ENCODE results near the gene LGI2.
A peak's percentile ranks its signal among the peaks of the same experiment; 100 is the strongest.

LGI2 gene

DNA sequence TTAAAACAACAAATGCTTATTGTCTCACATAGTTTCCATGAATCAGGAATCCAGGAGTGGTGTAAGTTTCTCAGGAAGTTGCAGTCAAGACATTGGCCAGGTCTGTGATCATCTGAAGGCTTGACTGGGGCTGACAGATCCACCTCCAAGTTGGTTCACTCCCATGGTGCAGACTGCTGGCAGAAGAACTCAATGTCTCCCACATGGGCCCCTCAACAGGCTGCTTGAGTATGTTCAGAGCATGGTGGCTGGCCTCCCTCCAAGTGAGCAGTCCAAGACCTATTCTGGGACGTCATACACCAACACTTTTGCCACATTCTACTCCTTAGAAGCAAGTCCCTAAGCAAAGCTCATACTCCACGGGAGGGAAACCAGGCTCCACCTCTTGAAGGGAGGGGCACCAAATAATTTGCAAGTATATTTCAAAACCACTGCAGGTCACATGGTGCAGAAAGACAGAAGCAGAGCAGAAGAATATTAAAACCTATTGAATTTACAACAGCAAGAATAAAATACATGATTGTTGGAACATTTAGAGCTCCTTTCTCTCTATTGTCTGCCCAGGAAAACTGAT, 35.3 kb downstream of the LGI2 start:
- DNase-seq (ENCODE audit: low spot score): no peak

DNA sequence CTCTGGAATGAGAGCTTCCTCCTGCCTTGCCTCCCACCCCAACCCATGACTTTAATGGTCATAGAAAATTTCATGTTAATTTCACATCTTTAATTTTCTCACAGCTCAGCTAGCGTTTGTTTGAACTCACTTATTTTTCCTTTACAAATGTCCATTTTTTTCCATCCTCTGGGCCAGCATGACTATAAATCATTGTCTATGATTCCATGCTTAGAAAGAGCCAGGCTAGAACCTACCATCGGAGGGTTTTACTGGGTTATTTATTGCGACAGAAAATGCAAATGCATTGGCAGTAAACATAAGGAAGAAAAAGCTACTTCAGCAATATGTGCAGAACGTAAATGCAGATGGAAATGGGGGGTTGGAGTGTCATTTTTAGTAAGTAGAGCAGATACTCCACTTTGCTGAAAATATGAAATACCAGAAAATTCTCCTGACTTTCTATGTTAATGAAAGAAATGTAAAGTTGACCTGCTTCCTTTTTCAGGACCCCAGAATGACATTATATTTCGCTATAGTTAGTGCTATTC, 37.1 kb downstream of the LGI2 start:
- DNase-seq (ENCODE audit: low spot score): no peak

DNA sequence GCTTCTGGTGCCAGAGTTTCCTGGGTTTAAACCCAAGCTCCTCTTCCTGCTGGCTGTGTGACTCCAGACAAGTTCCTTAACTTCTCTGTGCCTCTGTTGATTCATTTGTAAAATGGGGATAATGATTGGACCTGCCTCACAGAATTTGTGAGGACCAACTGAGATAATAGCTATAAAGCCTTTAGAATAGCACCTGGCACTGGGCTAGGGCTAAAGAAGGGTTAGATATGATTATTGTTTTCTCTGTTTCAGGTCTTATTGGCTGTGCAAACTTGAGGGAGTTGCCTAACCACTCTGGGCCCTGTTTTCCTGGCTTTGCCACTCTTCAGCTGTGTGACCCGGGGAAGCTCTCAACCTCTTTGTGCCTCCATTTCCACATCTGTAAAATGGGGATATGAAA, 37.8 kb downstream of the LGI2 start:
- DNase-seq (ENCODE audit: low spot score): no peak

DNA sequence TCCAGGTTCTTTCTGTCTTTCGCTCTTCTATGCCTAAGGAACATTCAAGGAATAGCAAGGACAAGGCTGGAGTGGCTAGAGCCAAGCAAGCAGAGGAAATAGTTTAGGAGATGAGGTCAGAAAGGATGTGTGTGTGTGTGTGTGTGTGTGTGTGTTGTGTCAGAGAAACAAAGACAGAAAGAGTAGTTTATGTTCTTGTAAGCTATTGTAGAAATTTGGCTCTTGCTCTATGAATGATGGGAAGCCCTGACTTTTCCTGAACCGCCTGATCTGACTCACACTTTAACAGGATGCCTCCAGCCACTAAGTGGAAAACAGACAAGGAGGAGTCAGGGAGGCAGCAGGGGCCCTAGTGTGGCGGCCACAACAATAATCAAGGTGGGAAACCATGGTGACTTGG, 39.7 kb downstream of the LGI2 start:
- DNase-seq (ENCODE audit: low spot score): no peak

GRCh38 chr4:24989327-24989726, 41.4 kb downstream of the LGI2 start:
- DNase-seq (ENCODE audit: low spot score): no peak

DNA sequence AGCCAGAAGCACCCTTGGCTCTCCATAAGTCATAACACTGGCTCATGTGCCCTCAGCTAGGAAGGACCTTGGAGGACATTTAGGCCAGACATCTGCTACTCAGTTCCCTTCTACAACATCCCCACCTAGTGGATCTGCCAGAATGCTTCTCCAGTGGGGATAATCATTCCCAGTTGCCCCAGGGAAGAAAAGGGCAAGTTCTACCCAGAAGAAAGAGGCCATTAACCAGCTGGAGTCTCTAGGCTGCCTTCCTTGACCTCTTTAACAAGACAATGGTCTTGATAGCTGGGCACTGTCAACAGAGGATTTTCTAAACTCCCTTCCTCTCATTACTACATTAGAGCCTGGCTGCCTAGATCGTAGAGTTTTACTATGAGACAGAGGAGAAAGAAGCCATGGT, 42.0 kb downstream of the LGI2 start:
- DNase-seq (ENCODE audit: low spot score): no peak

GRCh38 chr4:24984602-24985532, 45.9 kb downstream of the LGI2 start:
- DNase-seq (ENCODE audit: low spot score): no peak

DNA sequence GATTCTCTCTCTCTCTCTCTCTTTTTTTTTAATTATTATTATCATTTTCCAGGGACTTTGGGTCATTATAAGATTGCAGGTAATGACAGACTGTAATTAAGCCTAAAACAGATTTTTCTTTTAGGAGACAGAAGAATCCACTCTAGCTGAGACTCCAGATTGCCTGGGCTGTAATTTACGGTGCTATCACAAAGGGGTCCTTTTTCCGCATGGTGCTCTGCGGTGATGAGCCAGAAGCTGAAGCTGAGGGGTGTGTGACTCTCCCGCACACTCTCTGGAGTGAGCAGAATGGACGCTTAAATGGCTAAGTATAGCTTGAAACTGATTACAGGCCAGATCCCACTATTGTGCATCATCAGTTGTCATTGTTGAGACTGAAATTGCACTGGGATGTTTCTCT, 50.0 kb downstream of the LGI2 start:
- no peak for DNase-seq (ENCODE audit: low spot score)

DNA sequence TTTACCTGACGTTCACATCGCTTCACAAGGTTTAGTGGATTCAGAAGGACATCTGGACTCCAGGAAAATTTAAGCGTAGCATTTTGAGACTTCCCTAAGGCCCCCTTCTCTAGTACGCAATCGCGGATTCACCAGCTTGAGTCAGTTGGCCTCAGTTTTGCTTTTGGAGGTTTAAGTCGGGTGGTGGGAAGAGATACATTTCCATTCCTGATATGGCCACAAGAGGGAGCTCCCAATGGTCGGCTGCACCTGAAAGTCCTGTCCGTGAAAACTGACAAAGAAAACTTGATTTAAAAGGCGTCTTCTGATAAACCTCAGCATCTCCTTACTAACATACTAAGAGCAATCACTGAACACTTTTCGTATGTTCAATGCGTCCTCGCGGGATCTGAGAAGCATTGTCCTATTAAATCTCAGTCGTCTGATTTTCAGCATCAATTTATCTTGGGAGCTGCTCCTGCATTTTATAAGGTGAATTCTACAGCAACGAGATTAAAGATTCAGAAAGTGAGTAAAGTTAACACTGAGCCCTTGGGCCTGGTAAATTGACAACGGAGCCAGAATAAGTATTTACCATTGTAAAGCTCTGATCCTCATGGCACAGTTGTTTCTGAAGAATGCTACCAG, 50.6 kb downstream of the LGI2 start:
- DNase-seq (ENCODE audit: low spot score): peak; percentile 57

- no peak for DNase-seq (ENCODE audit: low spot score)
Measured at GRCh38 chr4:24979554-24979953, 51.2 kb downstream of the LGI2 start.

- DNase-seq (ENCODE audit: low spot score): no peak
Measured at GRCh38 chr4:24978291-24979075, 52.3 kb downstream of the LGI2 start.

DNA sequence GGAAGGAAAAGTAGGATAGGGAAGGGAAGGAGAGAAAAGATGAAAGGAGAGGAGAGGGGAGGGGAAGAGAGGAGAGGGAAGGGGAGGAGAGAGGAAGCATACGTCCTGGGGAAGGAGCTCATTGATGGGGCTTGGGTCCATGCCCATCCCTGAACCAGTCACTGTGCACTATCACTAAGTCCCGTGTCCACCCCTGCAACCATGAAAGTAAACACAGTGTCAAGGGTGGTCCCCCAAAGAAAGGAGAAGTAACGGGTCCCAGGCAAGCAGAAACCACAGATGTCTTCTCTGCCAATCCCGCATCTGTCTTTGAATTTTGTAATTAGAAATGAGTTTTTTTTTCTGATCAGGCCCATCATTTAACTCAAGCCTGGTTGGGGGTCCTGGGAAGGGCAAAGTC, 55.2 kb downstream of the LGI2 start:
- DNase-seq (ENCODE audit: low spot score): no peak

- DNase-seq (ENCODE audit: low spot score): no peak
Measured at GRCh38 chr4:24973747-24974601, 56.8 kb downstream of the LGI2 start.

DNA sequence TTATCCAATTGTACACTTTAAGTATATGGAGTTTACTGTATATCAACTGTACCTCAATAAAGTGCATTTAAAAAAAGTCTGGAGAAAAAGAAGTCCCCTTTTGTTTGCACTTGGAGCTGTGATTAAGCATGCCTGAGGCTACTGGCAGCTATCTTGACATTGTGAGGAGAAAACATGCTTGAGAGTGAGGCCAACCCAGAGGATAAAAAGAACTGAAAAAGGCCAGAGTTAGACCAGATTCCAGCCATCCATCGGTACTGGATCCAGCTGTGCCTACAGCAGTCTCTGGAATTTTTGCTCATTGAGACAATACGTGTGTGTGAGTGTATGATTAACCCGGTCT, 57.4 kb downstream of the LGI2 start:
- no peak for DNase-seq (ENCODE audit: low spot score)

DNA sequence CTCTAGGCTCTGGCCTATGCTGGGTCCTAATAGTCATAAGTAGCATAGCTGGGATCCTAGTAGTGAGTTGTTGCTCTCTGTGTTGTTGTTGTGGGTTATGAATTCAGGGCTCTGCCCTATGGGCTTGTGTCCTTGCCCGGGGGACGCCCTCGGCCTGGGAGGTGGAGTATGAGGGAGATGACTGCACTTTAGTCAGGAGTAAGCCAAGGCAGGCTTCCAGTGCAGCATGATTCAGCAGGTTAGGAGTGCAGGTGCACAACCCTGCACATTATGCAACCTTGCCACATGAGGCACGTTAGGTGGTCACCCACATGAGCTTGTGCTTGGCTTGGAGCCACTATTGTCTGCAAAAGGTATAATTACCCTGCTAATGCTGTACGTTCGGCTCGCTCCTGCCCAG, 59.6 kb downstream of the LGI2 start:
- DNase-seq (ENCODE audit: low spot score): no peak

DNA sequence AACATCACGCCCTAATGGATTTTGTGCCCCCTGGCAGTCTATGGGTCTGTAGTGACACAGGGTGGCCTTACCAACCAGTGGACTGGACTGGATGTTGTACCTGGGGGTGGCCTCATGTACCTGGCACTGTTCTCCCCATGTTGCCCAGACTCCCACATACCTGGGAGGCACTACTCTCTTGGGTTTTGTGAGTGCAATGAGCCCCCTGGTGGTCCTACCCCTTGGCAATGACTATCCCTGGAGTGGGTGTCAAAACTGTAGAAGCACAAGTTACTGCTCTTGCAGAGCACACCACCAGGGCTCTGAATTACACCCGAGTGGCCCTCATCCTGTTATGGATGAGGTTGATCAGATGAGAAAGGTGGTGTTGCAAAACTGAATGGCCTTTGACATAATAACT, 60.1 kb downstream of the LGI2 start:
- no peak for DNase-seq (ENCODE audit: low spot score)

GRCh38 chr4:24970191-24970590, 60.6 kb downstream of the LGI2 start:
- DNase-seq (ENCODE audit: low spot score): no peak

DNA sequence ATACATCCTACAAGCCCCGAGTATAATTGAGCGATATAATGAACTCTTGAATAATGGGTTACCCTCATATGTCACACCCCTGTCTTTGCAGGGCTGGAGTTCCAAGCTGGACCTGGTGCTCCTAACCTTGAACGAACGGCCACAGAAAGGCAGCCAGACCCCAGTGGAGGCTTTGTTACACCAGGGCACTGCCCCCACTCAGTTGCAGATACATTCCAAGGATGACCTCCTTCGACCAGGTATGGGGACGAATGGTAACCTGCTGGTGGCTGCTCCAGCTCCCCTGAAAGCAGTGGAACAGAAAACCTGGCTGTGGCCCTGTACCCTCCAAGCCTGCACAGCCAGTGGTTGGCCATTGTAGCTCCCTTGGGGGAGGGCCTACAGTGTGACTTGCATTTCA, 61.3 kb downstream of the LGI2 start:
- no peak for DNase-seq (ENCODE audit: low spot score)

- DNase-seq (ENCODE audit: low spot score): no peak
Measured at GRCh38 chr4:24968992-24969391, 61.8 kb downstream of the LGI2 start.

DNA sequence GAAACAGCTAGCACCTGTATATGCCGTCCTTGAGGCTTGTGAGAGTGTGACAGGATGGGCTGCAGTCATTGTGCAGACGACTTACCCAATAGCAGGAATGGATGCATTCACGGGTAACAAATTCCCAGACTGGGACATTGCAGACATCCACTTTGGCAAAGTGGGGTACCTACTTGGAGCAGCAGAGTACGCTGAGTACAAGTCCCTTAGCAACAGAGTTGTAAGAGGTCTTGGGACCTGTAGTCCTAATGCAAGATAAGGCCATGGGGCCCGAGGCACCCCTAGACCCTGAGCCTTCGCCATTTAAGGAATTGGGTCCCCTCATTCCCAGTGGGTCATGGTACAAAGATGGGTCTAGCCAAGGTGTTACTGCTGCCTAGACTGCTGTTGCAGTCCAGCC, 62.5 kb downstream of the LGI2 start:
- DNase-seq (ENCODE audit: low spot score): no peak

- no peak for DNase-seq (ENCODE audit: low spot score)
Measured at GRCh38 chr4:24967346-24967745, 63.4 kb downstream of the LGI2 start.
